HCT116 (cell line): ENCODE data around the gene NFXL1. TPM values are rescaled to one million over a fixed set of nuclear protein-coding genes. Genes with fewer than 3 reads are reported as not detected.

Experiments used
- ATAC-seq: fragments of 200-7000 bp; cut with Tn5 transposase; 2 replicates; pipeline ENCODE4 v1.9.1; 2020; ENCODE audit warnings: mild to moderate bottlenecking, moderate library complexity
- BruUV-seq: library from RNA; stranded (reverse); fragments of 400-500 nt; replicated peaks from 2 replicates; lab custom pipeline; 2021; lab: Mats Ljungman, UMichigan
- CTCF ChIA-PET: fragments of 300-600 bp; sonication (Branson Sonifier 250); formaldehyde crosslinking; loops from one replicate; lab custom pipeline; 2021; ENCODE audit warnings: antibody characterized with exemption; lab: Charles Lee
- POLR2A ChIA-PET: fragments of 300-600, 350-600 bp; sonication (Branson Sonifier 250); formaldehyde crosslinking; loops from one replicate; lab custom pipeline; 2021; ENCODE audit warnings: antibody characterized with exemption; lab: Charles Lee
- RAD21 ChIA-PET, 2 experiments: fragments of 300-600 bp; sonication (Branson Sonifier 250); formaldehyde crosslinking; loops; one replicate each; lab custom pipeline; 2023; ENCODE audit warnings: low total read pairs in 2 of 2; ENCODE audit not compliant: uncharacterized antibody in 2 of 2, unreplicated experiment in 2 of 2, low non-redundant PET in 1 of 2; lab: Charles Lee
- DNase-seq: peaks from one replicate; pipeline ENCODE4 v3.0.0-alpha.2; 2010; ENCODE audit warnings: low read depth, low spot score
- H2AFZ ChIP-seq: fragments of 200-600 bp; shearing (Covaris generic), sonication (generic); 2 replicates; pipeline ENCODE4 v1.6.1; 2017; ENCODE audit warnings: low read depth, mixed run types, mixed read lengths, antibody characterized with exemption, low read length; ENCODE audit not compliant: poor library complexity, severe bottlenecking
- H3K27ac ChIP-seq: 2 replicates; pipeline ENCODE4 v1.5.1; 2012; ENCODE audit warnings: low read depth, low read length
- H3K27me3 ChIP-seq: fragments of 200-600 bp; sonication (generic); 2 replicates; pipeline ENCODE4 v1.6.1; 2016; ENCODE audit warnings: mixed run types, low read length, mixed read lengths; ENCODE audit not compliant: insufficient read depth
- H3K36me3 ChIP-seq, 2 experiments: fragments of 200-500 bp in 1 of 2; fragments of 200-600 bp in 1 of 2; sonication (Bioruptor generic) in 1 of 2; sonication (generic) in 1 of 2; 2 replicates each; pipeline versions ENCODE4 v1.5.1 to v1.6.1; 2014 to 2016; ENCODE audit warnings: low read length in 2 of 2, inconsistent platforms in 1 of 2, mixed read lengths in 1 of 2, mixed run types in 1 of 2; ENCODE audit not compliant: insufficient read depth in 2 of 2, control insufficient read depth in 1 of 2
- H3K4me1 ChIP-seq, 2 experiments: fragments of 200-600 bp in 1 of 2; sonication (generic) in 1 of 2; 2 replicates each; pipeline versions ENCODE4 v1.5.1 to v1.6.1; 2012 to 2017; ENCODE audit warnings: low read length in 2 of 2, inconsistent platforms in 1 of 2, mild to moderate bottlenecking in 1 of 2, mixed read lengths in 1 of 2, mixed run types in 1 of 2, moderate library complexity in 1 of 2; ENCODE audit not compliant: insufficient read depth in 2 of 2, control insufficient read depth in 1 of 2
- H3K4me2 ChIP-seq: fragments of 200-600 bp; sonication (generic); 2 replicates; pipeline ENCODE4 v1.6.1; 2017; ENCODE audit warnings: mixed run types, low read length, mixed read lengths
- H3K4me3 ChIP-seq, 2 experiments: fragments of 200-600 bp in 1 of 2; sonication (generic) in 1 of 2; replicated peaks in 1 of 2; 2 replicates each; pipeline ENCODE4 v1.5.1; 2011 to 2016; ENCODE audit warnings: low read length in 2 of 2, control low read depth in 1 of 2, low read depth in 1 of 2, mild to moderate bottlenecking in 1 of 2, mixed read lengths in 1 of 2, mixed run types in 1 of 2
- H3K79me2 ChIP-seq: fragments of 200-600 bp; sonication (generic); 2 replicates; pipeline ENCODE4 v1.6.1; 2017; ENCODE audit warnings: mild to moderate bottlenecking, mixed run types, low read length, moderate library complexity, mixed read lengths; ENCODE audit not compliant: insufficient read depth
- H3K9ac ChIP-seq: fragments of 200-600 bp; sonication (generic); 2 replicates; pipeline ENCODE4 v1.6.1; 2016; ENCODE audit warnings: low read length, mixed read lengths
- H3K9me2 ChIP-seq: fragments of 200-600 bp; sonication (generic), shearing (Covaris generic); 2 replicates; pipeline ENCODE4 v1.6.1; 2017; ENCODE audit warnings: mixed run types, mild to moderate bottlenecking, moderate library complexity; ENCODE audit not compliant: insufficient read depth
- H3K9me3 ChIP-seq, 2 experiments: fragments of 200-500 bp in 1 of 2; fragments of 200-600 bp in 1 of 2; sonication (Bioruptor generic) in 1 of 2; sonication (generic) in 1 of 2; 2 replicates each; pipeline ENCODE4 v1.6.1; 2014 to 2017; ENCODE audit warnings: low read length in 2 of 2, mixed read lengths in 2 of 2, inconsistent platforms in 1 of 2, low read depth in 1 of 2, mild to moderate bottlenecking in 1 of 2, mixed run types in 1 of 2, moderate library complexity in 1 of 2; ENCODE audit not compliant: control insufficient read depth in 1 of 2, insufficient read depth in 1 of 2
- H4K20me1 ChIP-seq: fragments of 200-600 bp; sonication (generic), shearing (Covaris generic); 2 replicates; pipeline ENCODE4 v1.6.1; 2017; ENCODE audit warnings: mixed run types, mild to moderate bottlenecking, moderate library complexity; ENCODE audit not compliant: insufficient read depth
- CBX3 ChIP-seq: IDR thresholded peaks from 2 replicates; pipeline ENCODE4 v1.6.1; 2012; ENCODE audit warnings: low read depth
- CEBPB ChIP-seq: IDR thresholded peaks from 2 replicates; pipeline ENCODE4 v1.6.1; 2012; ENCODE audit warnings: low read depth
- EGR1 ChIP-seq: IDR thresholded peaks from 2 replicates; pipeline ENCODE4 v1.6.1; 2012; ENCODE audit warnings: low read depth
- ELF1 ChIP-seq: IDR thresholded peaks from 2 replicates; pipeline ENCODE4 v1.6.1; 2012; ENCODE audit warnings: low read depth, borderline replicate concordance
- EZH2phosphoT487 ChIP-seq: fragments of 200-600 bp; IDR thresholded peaks from 2 replicates; pipeline ENCODE4 v1.6.1; 2018; ENCODE audit warnings: antibody characterized with exemption, borderline replicate concordance
- JUND ChIP-seq: IDR thresholded peaks from 2 replicates; pipeline ENCODE4 v1.6.1; 2012
- RAD21 ChIP-seq: IDR thresholded peaks from 2 replicates; pipeline ENCODE4 v1.6.1; 2012; ENCODE audit warnings: low read depth, mild to moderate bottlenecking
- SIN3A ChIP-seq: IDR thresholded peaks from 2 replicates; pipeline ENCODE4 v1.6.1; 2012; ENCODE audit warnings: low read depth
- SP1 ChIP-seq: IDR thresholded peaks from 2 replicates; pipeline ENCODE4 v1.6.1; 2012; ENCODE audit warnings: low read depth
- SRF ChIP-seq: IDR thresholded peaks from 2 replicates; pipeline ENCODE4 v1.6.1; 2012; ENCODE audit warnings: low read depth
- TCF7L2 ChIP-seq: IDR thresholded peaks from 2 replicates; pipeline ENCODE4 v1.7.0; 2011; ENCODE audit warnings: borderline replicate concordance, inconsistent platforms; ENCODE audit not compliant: insufficient read depth, insufficient read length; ENCODE audit errors: extremely low read depth
- YY1 ChIP-seq: IDR thresholded peaks from 2 replicates; pipeline ENCODE4 v1.6.1; 2011; ENCODE audit warnings: low read length, low read depth, moderate library complexity, mild to moderate bottlenecking; ENCODE audit not compliant: insufficient replicate concordance; ENCODE audit errors: extremely low read depth
- ZFX ChIP-seq: fragments of 450-650 bp; IDR thresholded peaks from 2 replicates; pipeline ENCODE4 v1.6.1; 2017
- ZNF274 ChIP-seq: fragments of 200-500 bp; sonication (Bioruptor generic); IDR thresholded peaks from 2 replicates; pipeline ENCODE4 v1.6.1; 2014; ENCODE audit warnings: mild to moderate bottlenecking, low read depth, low read length, inconsistent platforms
- intact Hi-C: fragments of 100-400 bp; cut with micrococcal nuclease; formaldehyde crosslinking; loops from 2 replicates; pipeline ENCODE4 v1.10.0; 2022
- total RNA-seq: library from RNA; stranded (reverse); gene quantifications from one replicate; pipeline ENCODE4 v1.2.1, GENCODE V29; 2021; ENCODE audit not compliant: unreplicated experiment
- TF ChIP-seq, protein P1 (sequence below): IDR thresholded peaks from 2 replicates; pipeline ENCODE4 v1.6.1; 2012
- TF ChIP-seq, protein P2 (sequence below): IDR thresholded peaks from 2 replicates; pipeline ENCODE4 v1.6.1; 2011; ENCODE audit warnings: mild to moderate bottlenecking, low read length, moderate library complexity; ENCODE audit not compliant: insufficient replicate concordance; ENCODE audit errors: extremely low read depth
- TF ChIP-seq, protein P3 (sequence below), 3 experiments: fragments of 200-600 bp in 1 of 3; sonication (generic) in 1 of 3; IDR thresholded peaks in 2 of 3; conservative IDR thresholded peaks in 1 of 3; 2 replicates each; pipeline ENCODE4 v1.5.1; 2012 to 2017; ENCODE audit warnings: low read depth in 2 of 3, low read length in 2 of 3, antibody characterized with exemption in 1 of 3, borderline replicate concordance in 1 of 3, control low read depth in 1 of 3, mild to moderate bottlenecking in 1 of 3, mixed read lengths in 1 of 3, mixed run types in 1 of 3, moderate library complexity in 1 of 3; ENCODE audit not compliant: insufficient read depth in 1 of 3
- TF ChIP-seq, protein P4 (sequence below): IDR thresholded peaks from 2 replicates; pipeline ENCODE4 v1.6.1; 2012
- TF ChIP-seq, protein P5 (sequence below): IDR thresholded peaks from 2 replicates; pipeline ENCODE4 v1.6.1; 2012; ENCODE audit warnings: low read depth

The NFXL1 gene
- total RNA-seq, 1 experiment from 2014 or later, result 26.8 TPM

DNA sequence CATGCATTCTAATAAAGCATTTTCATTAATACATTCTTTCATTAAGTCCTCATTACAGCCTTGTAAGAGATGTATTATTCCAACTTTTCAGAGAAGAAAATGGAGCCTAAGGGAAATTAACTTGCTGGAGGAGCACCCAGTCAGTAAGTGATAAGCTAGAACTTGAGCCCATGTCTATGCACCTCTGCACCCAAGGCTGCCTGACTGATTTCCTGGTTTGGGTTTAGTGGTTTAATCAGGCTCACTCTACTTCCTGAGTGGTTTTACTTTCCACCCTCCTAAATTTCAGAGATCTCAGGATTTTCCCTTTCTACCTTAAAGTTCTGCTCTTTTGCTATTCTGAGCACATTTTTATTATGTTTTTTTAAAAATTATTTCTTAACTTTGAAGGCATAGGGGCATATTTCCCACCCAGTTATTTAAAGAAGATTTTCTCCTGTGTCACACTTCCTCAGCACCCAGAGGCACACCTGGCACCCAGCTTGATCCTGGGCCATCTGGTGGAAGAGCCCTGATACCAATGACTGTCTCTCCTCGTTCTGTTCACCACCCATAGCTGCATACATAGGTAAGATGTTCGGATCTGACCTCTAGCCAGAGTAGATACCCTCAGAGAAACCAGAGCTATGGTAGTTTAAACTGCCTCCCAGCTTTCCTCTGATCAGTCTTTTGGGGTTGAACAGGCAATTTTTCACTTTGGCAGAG, 86.9 kb downstream of the NFXL1 start:
- no peaks in the 10 kb centered on the region for H3K9me2 ChIP-seq
- RAD21 ChIA-PET, result no interaction called here
- ATAC-seq (no peak), DNase-seq (no peak)
- no peak overlapping the region for H3K4me3 ChIP-seq
- no peaks in the 10 kb centered on the region for H3K36me3 ChIP-seq
- no peaks in the 10 kb centered on the region for H4K20me1 ChIP-seq
- H3K4me2 ChIP-seq, result no peak overlapping the region
- CTCF ChIA-PET, result no interaction called here
- H3K4me1 ChIP-seq, result no peaks in the 10 kb centered on the region
- no peak for TF ChIP-seq YY1
- no peak for TF ChIP-seq EGR1
- no peak for TF ChIP-seq ZFX
- no peak for TF ChIP-seq ZNF274
- TF ChIP-seq JUND, result no peak
- no peak for TF ChIP-seq SP1
- TF ChIP-seq, protein P1, sequence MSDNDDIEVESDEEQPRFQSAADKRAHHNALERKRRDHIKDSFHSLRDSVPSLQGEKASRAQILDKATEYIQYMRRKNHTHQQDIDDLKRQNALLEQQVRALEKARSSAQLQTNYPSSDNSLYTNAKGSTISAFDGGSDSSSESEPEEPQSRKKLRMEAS, result no peak
- TF ChIP-seq RAD21, result no peak
- no peak for TF ChIP-seq ELF1
- TF ChIP-seq SIN3A, result no peak
- TF ChIP-seq EZH2phosphoT487, result no peak
- TF ChIP-seq CBX3, result no peak
- TF ChIP-seq, protein P2, sequence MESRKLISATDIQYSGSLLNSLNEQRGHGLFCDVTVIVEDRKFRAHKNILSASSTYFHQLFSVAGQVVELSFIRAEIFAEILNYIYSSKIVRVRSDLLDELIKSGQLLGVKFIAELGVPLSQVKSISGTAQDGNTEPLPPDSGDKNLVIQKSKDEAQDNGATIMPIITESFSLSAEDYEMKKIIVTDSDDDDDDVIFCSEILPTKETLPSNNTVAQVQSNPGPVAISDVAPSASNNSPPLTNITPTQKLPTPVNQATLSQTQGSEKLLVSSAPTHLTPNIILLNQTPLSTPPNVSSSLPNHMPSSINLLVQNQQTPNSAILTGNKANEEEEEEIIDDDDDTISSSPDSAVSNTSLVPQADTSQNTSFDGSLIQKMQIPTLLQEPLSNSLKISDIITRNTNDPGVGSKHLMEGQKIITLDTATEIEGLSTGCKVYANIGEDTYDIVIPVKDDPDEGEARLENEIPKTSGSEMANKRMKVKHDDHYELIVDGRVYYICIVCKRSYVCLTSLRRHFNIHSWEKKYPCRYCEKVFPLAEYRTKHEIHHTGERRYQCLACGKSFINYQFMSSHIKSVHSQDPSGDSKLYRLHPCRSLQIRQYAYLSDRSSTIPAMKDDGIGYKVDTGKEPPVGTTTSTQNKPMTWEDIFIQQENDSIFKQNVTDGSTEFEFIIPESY, result no peak
- TF ChIP-seq SRF, result no peak
- TF ChIP-seq, protein P3, sequence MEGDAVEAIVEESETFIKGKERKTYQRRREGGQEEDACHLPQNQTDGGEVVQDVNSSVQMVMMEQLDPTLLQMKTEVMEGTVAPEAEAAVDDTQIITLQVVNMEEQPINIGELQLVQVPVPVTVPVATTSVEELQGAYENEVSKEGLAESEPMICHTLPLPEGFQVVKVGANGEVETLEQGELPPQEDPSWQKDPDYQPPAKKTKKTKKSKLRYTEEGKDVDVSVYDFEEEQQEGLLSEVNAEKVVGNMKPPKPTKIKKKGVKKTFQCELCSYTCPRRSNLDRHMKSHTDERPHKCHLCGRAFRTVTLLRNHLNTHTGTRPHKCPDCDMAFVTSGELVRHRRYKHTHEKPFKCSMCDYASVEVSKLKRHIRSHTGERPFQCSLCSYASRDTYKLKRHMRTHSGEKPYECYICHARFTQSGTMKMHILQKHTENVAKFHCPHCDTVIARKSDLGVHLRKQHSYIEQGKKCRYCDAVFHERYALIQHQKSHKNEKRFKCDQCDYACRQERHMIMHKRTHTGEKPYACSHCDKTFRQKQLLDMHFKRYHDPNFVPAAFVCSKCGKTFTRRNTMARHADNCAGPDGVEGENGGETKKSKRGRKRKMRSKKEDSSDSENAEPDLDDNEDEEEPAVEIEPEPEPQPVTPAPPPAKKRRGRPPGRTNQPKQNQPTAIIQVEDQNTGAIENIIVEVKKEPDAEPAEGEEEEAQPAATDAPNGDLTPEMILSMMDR (IDR thresholded peaks at IDR 0.05 in 2 of 3, conservative IDR thresholded peaks at IDR 0.05 in 1 of 3; ENCODE audit: borderline replicate concordance in 1 of 3, insufficient read depth in 1 of 3, low read depth in 2 of 3, low read length in 2 of 3), result no peak
- TF ChIP-seq CEBPB, result no peak
- TF ChIP-seq, protein P4, sequence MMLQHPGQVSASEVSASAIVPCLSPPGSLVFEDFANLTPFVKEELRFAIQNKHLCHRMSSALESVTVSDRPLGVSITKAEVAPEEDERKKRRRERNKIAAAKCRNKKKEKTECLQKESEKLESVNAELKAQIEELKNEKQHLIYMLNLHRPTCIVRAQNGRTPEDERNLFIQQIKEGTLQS, result no peak
- TF ChIP-seq, protein P5, sequence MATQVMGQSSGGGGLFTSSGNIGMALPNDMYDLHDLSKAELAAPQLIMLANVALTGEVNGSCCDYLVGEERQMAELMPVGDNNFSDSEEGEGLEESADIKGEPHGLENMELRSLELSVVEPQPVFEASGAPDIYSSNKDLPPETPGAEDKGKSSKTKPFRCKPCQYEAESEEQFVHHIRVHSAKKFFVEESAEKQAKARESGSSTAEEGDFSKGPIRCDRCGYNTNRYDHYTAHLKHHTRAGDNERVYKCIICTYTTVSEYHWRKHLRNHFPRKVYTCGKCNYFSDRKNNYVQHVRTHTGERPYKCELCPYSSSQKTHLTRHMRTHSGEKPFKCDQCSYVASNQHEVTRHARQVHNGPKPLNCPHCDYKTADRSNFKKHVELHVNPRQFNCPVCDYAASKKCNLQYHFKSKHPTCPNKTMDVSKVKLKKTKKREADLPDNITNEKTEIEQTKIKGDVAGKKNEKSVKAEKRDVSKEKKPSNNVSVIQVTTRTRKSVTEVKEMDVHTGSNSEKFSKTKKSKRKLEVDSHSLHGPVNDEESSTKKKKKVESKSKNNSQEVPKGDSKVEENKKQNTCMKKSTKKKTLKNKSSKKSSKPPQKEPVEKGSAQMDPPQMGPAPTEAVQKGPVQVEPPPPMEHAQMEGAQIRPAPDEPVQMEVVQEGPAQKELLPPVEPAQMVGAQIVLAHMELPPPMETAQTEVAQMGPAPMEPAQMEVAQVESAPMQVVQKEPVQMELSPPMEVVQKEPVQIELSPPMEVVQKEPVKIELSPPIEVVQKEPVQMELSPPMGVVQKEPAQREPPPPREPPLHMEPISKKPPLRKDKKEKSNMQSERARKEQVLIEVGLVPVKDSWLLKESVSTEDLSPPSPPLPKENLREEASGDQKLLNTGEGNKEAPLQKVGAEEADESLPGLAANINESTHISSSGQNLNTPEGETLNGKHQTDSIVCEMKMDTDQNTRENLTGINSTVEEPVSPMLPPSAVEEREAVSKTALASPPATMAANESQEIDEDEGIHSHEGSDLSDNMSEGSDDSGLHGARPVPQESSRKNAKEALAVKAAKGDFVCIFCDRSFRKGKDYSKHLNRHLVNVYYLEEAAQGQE, result no peak
- no peak for TF ChIP-seq TCF7L2
- no peak overlapping the region for H3K9ac ChIP-seq
- intact Hi-C loops, result no loop called here
- H3K27me3 ChIP-seq, result no peaks in the 10 kb centered on the region
- no peak overlapping the region for H2AFZ ChIP-seq
- H3K9me3 ChIP-seq, result no peaks in the 10 kb centered on the region
- H3K27ac ChIP-seq, result no peak overlapping the region
- POLR2A ChIA-PET, result no interaction called here
- BruUV-seq, result no TSS peak
- H3K79me2 ChIP-seq, result no peaks in the 10 kb centered on the region
